Measurements from ENCODE around the gene DSE. TPM values are rescaled to one million over a fixed set of nuclear protein-coding genes. Genes with fewer than 3 reads are reported as not detected.
A peak's percentile ranks its signal among the peaks of the same experiment; 100 is the strongest.

The DSE gene
- total RNA-seq, 1 experiment from 2014 or later = 9.8 TPM

- intact Hi-C loops (cut with micrococcal nuclease) = no loop called here
- no peaks in the 10 kb centered on the region for H3K9me2 ChIP-seq (replicated peaks; ENCODE audit: low read length)
- H3K9me3 ChIP-seq (ENCODE audit: low read length) = no peaks in the 10 kb centered on the region
- no peak overlapping the region for H3K9ac ChIP-seq (ENCODE audit: low read length)
- no peak overlapping the region for H3K4me2 ChIP-seq (ENCODE audit: low read length)
- TF ChIP-seq EZH2 (IDR thresholded peaks at IDR 0.05; ENCODE audit: low read length, unreplicated experiment) = no peak
- TF ChIP-seq EZH2phosphoT487 (IDR thresholded peaks at IDR 0.05; ENCODE audit: borderline replicate concordance, low read length) = no peak
- no peak for TF ChIP-seq CTCF (conservative IDR thresholded peaks at IDR 0.05; ENCODE audit: low read depth, low read length)
- H2AFZ ChIP-seq (ENCODE audit: low read length) = no peak overlapping the region
- H3K4me1 ChIP-seq (ENCODE audit: insufficient read depth, low read length) = peaks cover 11% of the 10 kb centered on the region; the same call in 1 of the 2 replicates
- H3F3A ChIP-seq (ENCODE audit: low read length, unreplicated experiment) = no peaks in the 10 kb centered on the region
- ChIA-PET CTCF (no interaction called here), POLR2A (ENCODE audit: unreplicated experiment) (no interaction called here)
- peak; percentile 27 for DNase-seq
- H3K27ac ChIP-seq (ENCODE audit: low read length) = no peak overlapping the region
- BruUV-seq (replicated peaks) = no TSS peak
- ATAC-seq = peak; percentile 38; the same call in 1 of the 2 replicates
- no peaks in the 10 kb centered on the region for H3K27me3 ChIP-seq (ENCODE audit: low read length)
- no peaks in the 10 kb centered on the region for H4K20me1 ChIP-seq (ENCODE audit: low read length)
- H3K4me3 ChIP-seq (ENCODE audit: low read length) = no peak overlapping the region
- no peaks in the 10 kb centered on the region for H3K79me2 ChIP-seq (ENCODE audit: low read length)
- H3K36me3 ChIP-seq (ENCODE audit: low read depth, low read length) = no peaks in the 10 kb centered on the region
These were observed 40.5 kb downstream of the DSE start for GRCh38 chr6:116411284-116411623.

- H3K79me2 ChIP-seq (ENCODE audit: low read length) = no peaks in the 10 kb centered on the region
- H4K20me1 ChIP-seq (ENCODE audit: low read length) = no peaks in the 10 kb centered on the region
- no peaks in the 10 kb centered on the region for H3F3A ChIP-seq (ENCODE audit: low read length, unreplicated experiment)
- H3K27me3 ChIP-seq (ENCODE audit: low read length) = no peaks in the 10 kb centered on the region
- H3K9ac ChIP-seq (ENCODE audit: low read length) = no peak overlapping the region
- H3K9me2 ChIP-seq (replicated peaks; ENCODE audit: low read length) = no peaks in the 10 kb centered on the region
- H3K36me3 ChIP-seq (ENCODE audit: low read depth, low read length) = no peaks in the 10 kb centered on the region
- no peak overlapping the region for H3K4me2 ChIP-seq (ENCODE audit: low read length)
- CTCF ChIA-PET = no interaction called here
- no peak overlapping the region for H2AFZ ChIP-seq (ENCODE audit: low read length)
- H3K27ac ChIP-seq (ENCODE audit: low read length) = no peak overlapping the region
- ATAC-seq (no peak), DNase-seq (no peak)
- intact Hi-C loops (cut with micrococcal nuclease) = no loop called here
- POLR2A ChIA-PET (ENCODE audit: unreplicated experiment) = no interaction called here
- H3K4me1 ChIP-seq (ENCODE audit: insufficient read depth, low read length) = peaks cover 6% of the 10 kb centered on the region; the same call in 1 of the 2 replicates
- no TSS peak for BruUV-seq (replicated peaks)
- TF ChIP-seq EZH2phosphoT487 (IDR thresholded peaks at IDR 0.05; ENCODE audit: borderline replicate concordance, low read length) (no peak), EZH2 (IDR thresholded peaks at IDR 0.05; ENCODE audit: low read length, unreplicated experiment) (no peak), CTCF (conservative IDR thresholded peaks at IDR 0.05; ENCODE audit: low read depth, low read length) (no peak)
- no peaks in the 10 kb centered on the region for H3K9me3 ChIP-seq (ENCODE audit: low read length)
- no peak overlapping the region for H3K4me3 ChIP-seq (ENCODE audit: low read length)
These were observed 41.5 kb downstream of the DSE start for GRCh38 chr6:116412270-116412669.

GRCh38 chr6:116413357-116413756, 42.6 kb downstream of the DSE start:
- intact Hi-C loops (cut with micrococcal nuclease) = no loop called here
- Histone ChIP-seq H3K36me3 (ENCODE audit: low read depth, low read length) (no peaks in the 10 kb centered on the region), H3K4me2 (ENCODE audit: low read length) (no peak overlapping the region), H4K20me1 (ENCODE audit: low read length) (no peaks in the 10 kb centered on the region), H2AFZ (ENCODE audit: low read length) (no peak overlapping the region), H3K4me1 (ENCODE audit: insufficient read depth, low read length) (peaks cover 6% of the 10 kb centered on the region; the same call in 1 of the 2 replicates), H3K27me3 (ENCODE audit: low read length) (no peaks in the 10 kb centered on the region), H3K79me2 (ENCODE audit: low read length) (no peaks in the 10 kb centered on the region), H3F3A (ENCODE audit: low read length, unreplicated experiment) (no peaks in the 10 kb centered on the region), H3K27ac (ENCODE audit: low read length) (no peak overlapping the region), H3K4me3 (ENCODE audit: low read length) (no peak overlapping the region), H3K9me3 (ENCODE audit: low read length) (no peaks in the 10 kb centered on the region), H3K9me2 (replicated peaks; ENCODE audit: low read length) (no peaks in the 10 kb centered on the region), H3K9ac (ENCODE audit: low read length) (no peak overlapping the region)
- no peak for DNase-seq
- no TSS peak for BruUV-seq (replicated peaks)
- CTCF ChIA-PET = no interaction called here
- TF ChIP-seq CTCF (conservative IDR thresholded peaks at IDR 0.05; ENCODE audit: low read depth, low read length) = no peak
- TF ChIP-seq EZH2phosphoT487 (IDR thresholded peaks at IDR 0.05; ENCODE audit: borderline replicate concordance, low read length) = no peak
- no peak for TF ChIP-seq EZH2 (IDR thresholded peaks at IDR 0.05; ENCODE audit: low read length, unreplicated experiment)
- ATAC-seq = no peak
- POLR2A ChIA-PET (ENCODE audit: unreplicated experiment) = no interaction called here

Data from PC-3 (cell line).